Activated naive CD4-positive, alpha-beta T cell treated with anti-CD3 and anti-CD28 coated beads, Interleukin-2, amount 50 U/mL, for 24 hours (primary cell): Measurements from ENCODE around the gene TNRC6C.
"Not testable (repeated sequence)": the region's sequence is repeated elsewhere in the genome, so short reads cannot be mapped to it uniquely, and the experiment has no call there.

Source experiments
- H3K27ac Mint-ChIP-seq: one replicate; pipeline ENCODE4 v1.8.0; 2021; ENCODE audit warnings: mild to moderate bottlenecking, mixed read lengths
- H3K27me3 Mint-ChIP-seq: one replicate; pipeline ENCODE4 v1.8.0; 2021; ENCODE audit warnings: mixed read lengths
- H3K36me3 Mint-ChIP-seq: one replicate; pipeline ENCODE4 v1.8.0; 2021; ENCODE audit warnings: mixed read lengths
- H3K4me1 Mint-ChIP-seq: one replicate; pipeline ENCODE4 v1.8.0; 2021; ENCODE audit warnings: mixed read lengths
- H3K4me3 Mint-ChIP-seq: one replicate; pipeline ENCODE4 v1.8.0; 2021; ENCODE audit warnings: mild to moderate bottlenecking, mixed read lengths
- H3K9me3 Mint-ChIP-seq: one replicate; pipeline ENCODE4 v1.8.0; 2021; ENCODE audit warnings: mixed read lengths

The TNRC6C gene

DNA sequence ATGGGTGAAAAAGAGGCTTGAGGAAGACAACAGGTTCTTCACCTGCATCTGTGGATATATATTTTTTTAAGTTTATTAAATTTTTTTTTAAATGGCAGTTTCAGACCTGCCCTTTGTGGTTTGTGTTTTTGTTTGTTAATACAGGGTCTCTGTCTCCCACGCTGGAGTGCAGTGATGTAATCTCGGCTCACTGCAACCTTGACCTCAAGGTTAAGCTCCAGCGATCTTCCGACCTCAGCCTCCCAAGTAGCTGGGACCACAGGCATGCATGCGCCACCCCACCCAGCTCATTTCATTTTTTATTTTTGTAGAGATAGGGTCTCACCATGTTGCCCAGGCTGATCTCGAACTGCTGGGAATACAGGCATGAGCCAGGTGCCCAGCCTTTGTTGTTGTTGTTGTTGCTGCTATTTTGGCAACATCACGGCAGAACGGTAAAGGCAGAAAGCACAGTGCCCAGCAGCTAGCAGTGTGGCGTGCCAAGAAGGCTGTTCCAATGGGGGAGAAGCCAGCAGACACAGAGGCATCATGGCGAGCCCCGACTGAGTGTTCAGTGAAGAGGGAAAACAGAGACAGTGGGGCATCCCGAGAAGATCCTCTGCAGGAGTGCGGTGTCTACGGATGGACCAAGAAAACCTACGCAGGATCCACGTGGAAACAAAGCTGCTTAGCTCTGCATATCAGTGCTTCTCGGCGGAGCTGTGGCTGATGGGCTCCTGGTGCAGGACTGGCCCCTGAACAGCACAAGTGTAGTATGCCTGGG lies 150.4 kb downstream of the TNRC6C start:
- Mint-ChIP-seq H3K9me3 (no peaks in the 10 kb centered on the region), H3K36me3 (peaks cover 2% of the 10 kb centered on the region), H3K4me3 (no peak overlapping the region), H3K27me3 (no peaks in the 10 kb centered on the region), H3K27ac (no peak overlapping the region), H3K4me1 (peaks cover 31% of the 10 kb centered on the region)

DNA sequence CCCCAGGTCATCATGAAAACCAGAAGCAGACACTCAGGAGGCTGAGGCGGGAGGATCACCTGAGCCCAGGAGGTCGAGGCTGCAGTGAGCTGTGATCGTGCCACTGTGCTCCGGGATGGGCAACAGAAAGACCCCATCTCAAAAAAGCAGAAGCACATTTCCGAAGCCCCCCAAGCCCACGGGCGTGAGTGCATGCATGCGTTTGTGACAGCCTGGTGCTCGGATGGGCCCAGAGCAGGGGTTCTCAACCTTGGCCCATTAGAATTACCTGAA lies 150.9 kb downstream of the TNRC6C start:
- no peak overlapping the region for H3K4me3 Mint-ChIP-seq
- peaks cover 36% of the 10 kb centered on the region for H3K4me1 Mint-ChIP-seq
- H3K27ac Mint-ChIP-seq: no peak overlapping the region
- H3K9me3 Mint-ChIP-seq: no peaks in the 10 kb centered on the region
- H3K27me3 Mint-ChIP-seq: no peaks in the 10 kb centered on the region
- peaks cover 2% of the 10 kb centered on the region for H3K36me3 Mint-ChIP-seq

DNA sequence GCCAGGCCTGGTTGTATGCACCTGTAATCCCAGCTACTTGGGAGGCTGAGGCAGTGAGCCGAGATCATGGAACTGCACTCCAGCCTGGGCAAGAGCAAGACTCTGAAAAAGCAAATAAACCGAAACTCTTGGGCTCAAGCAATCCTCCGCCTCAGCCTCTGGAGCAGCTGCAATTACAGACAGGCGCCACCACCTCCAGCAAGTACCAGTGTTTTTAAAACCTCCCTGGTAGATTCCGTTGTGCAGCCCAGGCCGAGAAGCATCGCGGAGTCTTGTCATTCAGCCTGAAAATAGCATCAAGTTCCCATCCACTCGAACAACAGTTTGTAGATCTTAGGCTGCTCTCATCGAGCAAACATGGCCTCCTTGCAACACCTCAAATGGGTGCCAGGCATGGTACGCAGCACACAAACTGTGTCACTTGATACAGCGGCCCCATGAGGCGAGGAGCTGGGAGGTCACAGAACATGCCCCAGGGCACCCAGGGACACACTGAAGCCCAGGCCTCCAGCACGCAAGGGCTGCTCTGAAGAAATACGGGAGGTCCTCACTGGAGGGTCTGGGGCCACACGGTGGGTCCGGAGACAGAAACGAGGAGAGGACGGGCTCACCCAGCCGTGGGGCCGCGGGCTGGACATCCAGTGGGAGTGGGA lies 152.0 kb downstream of the TNRC6C start:
- Mint-ChIP-seq H3K27ac (peak overlapping the region; percentile 76), H3K27me3 (no peaks in the 10 kb centered on the region), H3K9me3 (no peaks in the 10 kb centered on the region), H3K4me3 (no peak overlapping the region), H3K36me3 (peaks cover 2% of the 10 kb centered on the region), H3K4me1 (peaks cover 43% of the 10 kb centered on the region)

DNA sequence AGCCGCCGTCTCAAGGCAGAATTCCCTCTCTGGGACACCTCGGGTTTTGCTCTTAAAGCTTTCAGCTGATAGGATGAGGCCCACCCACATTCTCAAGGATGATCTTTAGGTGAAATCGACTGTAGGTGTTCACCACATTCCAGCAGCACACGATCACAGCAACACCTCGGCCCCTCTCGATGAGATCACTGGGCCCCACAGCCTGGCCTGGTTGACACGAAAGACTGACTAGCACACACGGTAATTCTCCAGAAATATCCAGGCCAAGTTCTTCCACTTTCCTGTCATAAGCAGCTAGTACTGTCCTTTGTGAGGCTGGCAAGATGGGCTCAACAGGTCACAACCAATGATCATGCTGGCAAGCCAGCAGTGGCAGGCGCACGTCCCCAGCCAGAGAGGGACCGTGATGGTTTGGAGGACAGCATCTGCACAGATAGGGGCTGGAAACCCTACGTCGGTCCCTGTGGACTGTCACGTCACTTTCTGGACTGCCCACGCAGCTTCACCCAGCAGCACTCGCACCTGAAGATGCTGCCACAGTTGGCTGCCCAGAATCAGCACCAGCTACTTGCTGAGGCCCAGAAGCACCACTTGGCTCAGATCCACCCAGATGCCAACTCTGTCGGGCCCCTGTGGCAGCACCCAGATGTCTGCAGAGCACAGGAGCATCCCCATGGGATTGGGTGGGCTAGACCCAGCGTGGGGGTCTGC lies 152.7 kb downstream of the TNRC6C start:
- no peak overlapping the region for H3K27ac Mint-ChIP-seq
- peaks cover 43% of the 10 kb centered on the region for H3K4me1 Mint-ChIP-seq
- H3K9me3 Mint-ChIP-seq: no peaks in the 10 kb centered on the region
- H3K4me3 Mint-ChIP-seq: no peak overlapping the region
- peaks cover 2% of the 10 kb centered on the region for H3K36me3 Mint-ChIP-seq
- no peaks in the 10 kb centered on the region for H3K27me3 Mint-ChIP-seq

DNA sequence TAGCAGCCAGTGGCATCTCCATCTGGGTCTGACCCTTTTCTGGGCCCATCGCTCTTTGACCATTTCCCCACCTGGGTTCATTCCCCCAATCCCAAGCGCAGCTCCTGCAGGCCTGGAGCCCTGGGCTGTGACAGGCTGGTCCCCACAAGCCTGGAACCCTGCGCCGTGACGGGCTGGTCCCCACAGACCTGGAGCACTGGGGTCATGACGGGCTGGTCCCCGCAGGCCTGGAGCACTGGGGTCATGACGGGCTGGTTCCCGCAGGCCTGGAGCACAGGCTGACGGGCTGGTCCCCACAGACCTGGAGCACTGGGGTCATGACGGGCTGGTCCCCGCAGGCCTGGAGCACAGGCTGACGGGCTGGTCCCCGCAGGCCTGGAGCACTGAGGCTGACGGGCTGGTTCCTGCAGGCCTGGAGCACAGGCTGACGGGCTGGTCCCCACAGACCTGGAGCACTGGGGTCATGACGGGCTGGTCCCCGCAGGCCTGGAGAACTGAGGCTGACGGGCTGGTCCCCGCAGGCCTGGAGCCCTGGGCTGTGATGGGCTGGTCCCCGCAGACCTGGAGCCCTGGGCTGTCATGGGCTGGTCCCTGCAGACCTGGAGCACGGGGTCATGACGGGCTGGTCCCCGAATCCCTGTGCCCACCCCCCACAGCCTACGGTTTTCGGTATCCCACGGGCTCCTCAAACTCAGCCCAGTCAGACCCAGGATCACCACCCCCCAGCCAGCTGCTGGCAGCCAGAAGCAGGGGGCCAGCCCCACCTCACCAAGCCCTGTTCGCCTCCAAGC lies 153.4 kb downstream of the TNRC6C start:
- Mint-ChIP-seq H3K9me3 (no peaks in the 10 kb centered on the region), H3K27ac (no peak overlapping the region), H3K4me3 (no peak overlapping the region), H3K36me3 (peaks cover 2% of the 10 kb centered on the region), H3K27me3 (no peaks in the 10 kb centered on the region), H3K4me1 (peaks cover 43% of the 10 kb centered on the region)

DNA sequence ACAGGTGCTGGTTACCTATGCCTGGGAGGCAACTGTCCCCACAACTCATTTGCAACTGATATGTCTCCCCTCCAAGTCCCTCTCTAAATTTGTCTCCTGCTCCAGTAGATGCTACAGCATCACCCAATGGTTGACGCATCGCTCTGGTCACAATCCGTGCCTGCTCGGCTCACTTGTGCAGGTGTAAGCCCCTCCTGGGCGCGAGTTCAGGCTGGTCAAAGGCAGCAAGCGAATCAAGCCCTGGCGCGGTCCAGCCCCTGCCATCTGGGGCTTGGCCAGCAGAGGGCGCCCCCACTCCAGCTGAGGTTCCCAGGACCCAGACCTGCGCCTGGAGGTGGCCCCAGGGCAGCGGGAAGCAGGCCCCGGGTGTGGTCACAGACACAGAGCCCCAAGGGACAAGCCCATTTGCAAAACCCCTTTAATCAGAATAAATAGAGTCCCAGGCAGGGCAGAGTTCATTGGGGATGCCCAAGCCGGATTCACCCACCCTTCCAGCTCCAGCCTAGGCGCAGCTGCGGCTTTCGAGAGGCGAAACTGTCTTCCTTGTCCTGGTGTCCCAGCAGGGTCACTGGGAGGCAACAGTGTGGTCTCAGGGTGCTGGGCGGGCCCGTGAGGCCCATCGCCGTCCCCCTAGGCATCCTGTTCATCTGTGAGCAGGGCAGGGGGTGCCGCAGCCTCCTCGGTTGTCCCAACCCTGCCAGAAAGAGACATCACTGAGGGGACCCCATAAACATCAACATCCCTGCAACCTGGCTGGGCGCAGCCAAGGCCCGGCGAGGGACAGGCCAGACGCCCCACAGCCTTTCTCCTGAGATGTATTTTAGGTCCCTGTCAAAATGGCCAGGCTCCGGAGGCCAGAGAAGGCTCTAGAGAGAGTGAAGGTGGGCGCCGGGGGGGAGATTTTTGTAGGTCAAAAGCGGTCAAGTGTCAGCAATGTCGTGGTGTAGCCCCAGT lies 154.3 kb downstream of the TNRC6C start:
- Mint-ChIP-seq H3K4me1 (peaks cover 38% of the 10 kb centered on the region), H3K36me3 (peaks cover 2% of the 10 kb centered on the region), H3K4me3 (no peak overlapping the region), H3K9me3 (no peaks in the 10 kb centered on the region), H3K27ac (peak overlapping the region; percentile 79), H3K27me3 (no peaks in the 10 kb centered on the region)

DNA sequence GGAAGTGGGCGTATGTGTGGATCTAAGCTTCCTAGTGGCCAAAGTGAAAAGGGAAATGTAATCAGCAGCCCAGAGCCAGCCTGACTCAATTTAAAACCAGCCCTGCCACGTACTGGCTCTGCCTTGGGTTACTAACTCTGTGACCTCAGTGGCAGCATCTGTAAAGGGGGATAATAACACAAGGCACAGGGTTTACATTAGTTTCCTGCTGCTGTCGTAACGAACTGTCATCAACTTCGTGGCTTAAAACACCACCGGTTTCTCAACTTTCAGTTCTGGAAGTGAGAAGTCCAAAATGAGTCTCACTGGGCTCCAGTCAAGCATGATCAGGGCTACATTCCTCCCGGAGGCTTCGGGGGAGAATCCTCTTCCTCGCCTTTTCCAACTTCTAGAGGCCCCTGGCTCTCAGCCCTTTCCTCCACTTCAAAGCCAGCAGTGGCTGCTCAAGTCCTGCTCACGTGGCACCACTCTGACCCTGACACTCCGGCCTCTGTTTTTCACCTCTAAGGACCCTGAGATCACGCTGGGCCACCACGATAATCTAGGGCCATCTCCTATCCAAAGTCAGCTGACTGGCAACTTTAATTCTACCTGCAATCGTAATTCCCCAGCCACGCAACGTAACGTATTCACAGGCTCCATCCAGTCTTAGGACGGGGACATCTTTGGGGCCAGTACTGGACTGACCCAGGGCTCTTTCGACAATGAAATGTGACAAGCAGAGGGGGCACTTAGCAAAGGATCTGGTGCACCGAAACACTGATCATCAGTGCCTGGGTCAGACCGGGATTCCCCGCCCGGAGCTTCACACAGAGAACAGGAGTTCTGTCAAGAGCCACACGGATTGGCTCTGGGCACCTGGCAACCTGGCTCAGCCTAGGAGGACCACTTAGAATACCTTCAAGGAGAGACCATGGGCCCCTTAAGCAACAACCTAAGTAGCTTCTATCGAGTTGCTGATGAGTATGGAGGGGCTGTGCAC lies 155.6 kb downstream of the TNRC6C start:
- Mint-ChIP-seq H3K4me1 (peaks cover 38% of the 10 kb centered on the region), H3K4me3 (peak overlapping the region; percentile 11), H3K27ac (peak overlapping the region; percentile 67), H3K36me3 (peaks cover 2% of the 10 kb centered on the region), H3K9me3 (no peaks in the 10 kb centered on the region), H3K27me3 (no peaks in the 10 kb centered on the region)

DNA sequence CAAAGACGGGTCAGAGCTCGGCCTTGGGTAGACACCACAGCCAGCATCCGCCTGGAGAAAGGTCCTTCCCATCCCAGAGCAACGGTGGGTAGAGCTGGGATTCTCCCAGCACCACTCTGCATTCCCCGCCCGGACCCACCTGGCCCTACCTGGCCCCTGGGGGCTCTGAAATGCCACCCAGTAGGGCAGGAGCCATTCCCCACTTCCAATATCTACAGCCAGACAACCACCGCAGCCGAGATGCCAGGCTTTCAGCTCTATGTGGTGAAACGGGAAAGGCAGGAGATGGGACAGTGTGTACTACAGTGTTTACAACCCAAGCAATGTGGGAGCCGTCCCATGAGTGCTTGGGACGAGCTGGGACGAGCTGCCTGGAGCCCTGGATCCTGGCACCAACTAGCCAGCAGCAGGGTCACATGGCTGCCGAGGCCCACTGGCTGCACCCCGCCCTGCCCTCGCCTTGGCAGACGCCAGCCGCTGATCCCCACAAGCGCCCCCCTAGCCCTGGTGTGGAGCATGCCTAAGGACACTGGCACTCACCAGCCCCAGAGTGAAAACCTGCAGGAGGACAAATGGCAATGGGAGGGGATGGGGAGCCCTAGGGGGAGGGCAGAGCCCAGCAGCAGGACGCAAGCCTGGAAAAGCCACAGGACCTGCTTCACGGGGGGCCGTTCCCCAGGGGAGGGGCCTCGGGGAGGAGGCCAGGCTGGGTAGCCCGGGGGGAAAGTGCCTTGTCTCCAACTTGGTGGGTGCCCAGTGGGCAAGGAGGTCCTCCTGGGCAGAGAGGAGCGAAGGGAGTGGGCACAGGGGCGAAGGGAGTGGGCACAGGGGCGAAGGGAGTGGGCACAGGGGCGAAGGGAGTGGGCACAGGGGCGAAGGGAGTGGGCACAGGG lies 156.6 kb downstream of the TNRC6C start:
- Mint-ChIP-seq H3K9me3 (no peaks in the 10 kb centered on the region), H3K36me3 (peaks cover 2% of the 10 kb centered on the region), H3K27ac (no peak overlapping the region), H3K4me1 (peaks cover 38% of the 10 kb centered on the region), H3K27me3 (no peaks in the 10 kb centered on the region), H3K4me3 (no peak overlapping the region)

DNA sequence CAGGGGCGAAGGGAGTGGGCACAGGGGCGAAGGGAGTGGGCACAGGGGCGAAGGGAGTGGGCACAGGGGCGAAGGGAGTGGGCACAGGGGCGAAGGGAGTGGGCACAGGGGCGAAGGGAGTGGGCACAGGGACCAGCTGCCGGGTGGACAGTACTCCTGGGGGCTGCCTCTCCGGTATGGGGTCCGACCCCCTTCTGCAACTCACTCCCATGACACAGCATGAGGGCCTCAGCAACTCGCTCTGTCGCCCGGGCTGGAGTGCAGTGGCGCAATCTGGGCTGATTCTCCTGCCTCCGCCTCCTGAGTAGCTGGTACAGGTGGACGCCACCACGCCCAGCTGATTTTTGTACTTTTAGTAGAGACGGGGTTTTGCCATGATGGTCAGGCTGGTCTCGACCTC lies 157.3 kb downstream of the TNRC6C start:
- not testable (repeated sequence) for H3K9me3 Mint-ChIP-seq, H3K4me3 Mint-ChIP-seq, H3K27me3 Mint-ChIP-seq, H3K36me3 Mint-ChIP-seq, H3K27ac Mint-ChIP-seq
- H3K4me1 Mint-ChIP-seq: peaks cover 43% of the 10 kb centered on the region

DNA sequence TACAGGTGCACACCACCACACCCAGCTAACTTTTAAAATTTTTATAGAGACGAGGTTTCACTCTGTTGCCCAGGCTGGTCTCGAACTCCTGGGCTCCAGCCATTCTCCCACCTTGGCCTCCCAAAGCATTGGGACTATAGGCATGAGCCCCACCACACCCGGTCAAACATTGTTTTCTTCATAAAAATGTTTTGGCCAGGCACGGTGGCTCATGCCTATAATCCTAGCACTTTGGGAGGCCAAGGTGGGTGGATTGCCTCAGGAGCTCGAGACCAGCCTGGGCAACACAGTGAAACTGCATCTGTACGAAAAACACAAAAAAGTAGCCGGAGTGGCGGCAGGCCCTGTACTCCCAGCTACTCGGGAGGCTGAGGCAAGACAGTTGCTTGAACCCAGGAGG lies 157.9 kb downstream of the TNRC6C start:
- Mint-ChIP-seq H3K36me3 (peaks cover 2% of the 10 kb centered on the region), H3K9me3 (no peaks in the 10 kb centered on the region), H3K4me3 (no peak overlapping the region), H3K27me3 (no peaks in the 10 kb centered on the region), H3K27ac (no peak overlapping the region), H3K4me1 (peaks cover 48% of the 10 kb centered on the region)

DNA sequence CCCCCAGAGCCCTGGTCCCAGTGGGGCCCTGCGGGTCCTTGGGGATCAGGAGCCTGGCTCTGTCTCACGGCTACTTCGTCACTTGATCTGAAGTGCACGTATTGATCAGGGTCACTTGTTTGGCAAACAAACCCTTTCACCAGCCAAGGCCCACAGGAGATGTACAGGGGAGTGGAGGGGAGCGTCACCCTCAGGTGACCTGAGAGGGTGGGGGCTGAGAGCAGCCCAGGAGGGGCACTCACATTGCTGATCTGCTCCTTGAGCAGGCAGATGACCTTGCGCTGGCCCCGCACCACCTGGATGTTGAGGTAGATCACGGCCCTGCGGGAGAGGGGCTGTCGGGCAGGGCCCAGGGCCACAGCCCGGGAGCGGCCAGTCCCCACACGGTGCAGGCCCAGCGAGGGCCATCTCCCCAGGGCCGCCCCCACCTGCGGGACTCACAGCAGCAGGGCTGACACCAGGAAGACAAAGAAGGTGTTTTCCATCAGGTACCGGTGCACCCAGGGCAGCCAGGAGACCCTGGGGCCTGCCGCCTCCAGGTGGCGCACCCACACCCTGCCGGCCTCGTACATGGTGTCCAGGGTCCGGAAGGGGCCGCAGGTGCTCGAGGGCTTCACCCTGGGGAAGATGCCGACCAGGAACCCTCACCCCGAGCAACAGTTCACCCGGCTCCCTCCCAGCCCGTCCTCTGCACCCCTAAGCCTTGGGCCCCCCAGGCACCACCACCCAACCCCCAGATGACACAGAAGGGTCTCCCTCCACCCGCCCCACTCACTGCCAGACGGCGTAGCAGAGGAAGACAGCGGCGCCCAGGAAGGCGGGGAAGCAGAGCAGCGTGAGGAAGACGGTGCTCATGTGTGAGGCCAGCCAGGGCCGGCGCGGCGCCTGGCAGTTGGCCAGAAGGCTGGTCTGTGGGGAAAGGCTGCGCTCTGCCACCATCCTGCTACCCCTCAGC lies 158.8 kb downstream of the TNRC6C start:
- H3K4me1 Mint-ChIP-seq: peaks cover 57% of the 10 kb centered on the region
- H3K36me3 Mint-ChIP-seq: peaks cover 2% of the 10 kb centered on the region
- no peak overlapping the region for H3K4me3 Mint-ChIP-seq
- no peaks in the 10 kb centered on the region for H3K9me3 Mint-ChIP-seq
- peak overlapping the region; percentile 30 for H3K27ac Mint-ChIP-seq
- H3K27me3 Mint-ChIP-seq: no peaks in the 10 kb centered on the region

DNA sequence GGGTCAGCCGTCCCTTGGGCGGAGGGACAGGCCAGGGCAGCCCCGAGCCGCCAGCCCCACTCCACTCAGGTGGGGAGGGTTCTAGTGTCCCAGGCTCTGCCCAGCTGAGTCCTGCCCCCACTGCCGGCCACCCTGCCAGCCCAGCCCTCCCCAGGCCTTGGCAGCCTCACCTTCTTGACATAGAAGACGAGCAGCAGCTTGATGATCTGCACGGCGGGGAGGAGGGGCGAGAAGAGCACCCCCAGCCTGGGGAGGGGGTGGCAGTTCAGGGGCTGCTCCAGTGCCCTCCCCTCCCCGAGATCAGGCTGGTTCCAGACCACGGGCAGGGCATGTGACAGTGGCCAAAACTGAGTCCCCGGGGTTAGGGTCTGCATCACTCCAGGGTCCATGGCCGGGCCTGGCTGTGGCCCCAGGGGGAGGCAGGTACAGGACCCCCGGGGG lies 160.3 kb downstream of the TNRC6C start:
- peaks cover 9% of the 10 kb centered on the region for H3K36me3 Mint-ChIP-seq
- no peaks in the 10 kb centered on the region for H3K9me3 Mint-ChIP-seq
- H3K4me3 Mint-ChIP-seq: no peak overlapping the region
- no peaks in the 10 kb centered on the region for H3K27me3 Mint-ChIP-seq
- peaks cover 60% of the 10 kb centered on the region for H3K4me1 Mint-ChIP-seq
- no peak overlapping the region for H3K27ac Mint-ChIP-seq
